ENCODE results near the gene ALDH1B1. TPM values are rescaled to one million over a fixed set of nuclear protein-coding genes. Genes with fewer than 3 reads are reported as not detected.

Gene ALDH1B1
- 38.5 and 38.8 TPM in 2 replicates for total RNA-seq

DNA sequence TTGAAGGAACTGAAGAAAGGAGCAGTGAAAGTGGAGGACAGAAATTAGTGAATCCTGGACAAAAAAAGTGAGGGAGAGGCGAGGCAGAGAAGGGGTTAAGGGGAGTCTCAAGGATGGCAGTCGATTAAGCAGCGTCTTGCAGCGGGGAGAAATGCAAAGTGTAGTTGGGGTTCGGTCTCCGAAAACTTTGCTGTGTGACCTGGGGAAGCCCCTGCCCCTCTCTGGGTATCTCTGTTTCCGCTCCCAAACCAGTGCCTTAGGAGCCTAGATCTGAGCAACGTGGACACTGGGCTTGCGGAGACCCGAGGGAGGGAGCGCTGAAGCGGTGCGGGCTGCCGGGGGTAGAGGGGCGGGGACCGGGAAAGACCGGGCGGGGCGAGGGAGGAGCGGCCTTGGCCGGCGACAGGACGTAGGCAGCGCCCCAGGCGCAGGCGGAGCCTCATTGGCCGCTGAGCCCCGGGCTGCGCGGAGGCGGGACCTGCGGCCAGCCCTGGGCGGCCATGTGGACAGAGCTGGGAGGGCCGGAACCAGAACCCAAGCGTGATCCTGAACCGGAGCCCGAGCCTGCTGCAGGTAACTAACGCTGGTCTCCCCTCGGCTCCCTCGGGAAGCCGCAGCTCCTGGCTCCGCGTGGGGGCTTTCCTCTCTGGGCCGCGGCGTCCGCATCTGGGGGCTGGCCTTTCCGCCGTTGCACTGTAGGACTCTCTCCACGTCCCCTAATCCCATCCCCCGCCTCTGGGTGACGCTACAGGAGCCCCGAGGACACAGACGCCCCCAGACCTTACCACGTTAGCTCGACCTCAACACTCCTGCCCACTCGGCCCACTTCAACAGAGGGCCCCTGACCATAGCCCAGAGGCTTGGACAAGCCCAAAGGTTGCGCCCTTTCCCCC is at the start of gene ALDH1B1:
Gene ALDH1B1, plus strand, starts transcription at position 468 of the 893 bp plus-strand sequence. CDS start 3,047 bp downstream, outside the sequence.

DNA sequence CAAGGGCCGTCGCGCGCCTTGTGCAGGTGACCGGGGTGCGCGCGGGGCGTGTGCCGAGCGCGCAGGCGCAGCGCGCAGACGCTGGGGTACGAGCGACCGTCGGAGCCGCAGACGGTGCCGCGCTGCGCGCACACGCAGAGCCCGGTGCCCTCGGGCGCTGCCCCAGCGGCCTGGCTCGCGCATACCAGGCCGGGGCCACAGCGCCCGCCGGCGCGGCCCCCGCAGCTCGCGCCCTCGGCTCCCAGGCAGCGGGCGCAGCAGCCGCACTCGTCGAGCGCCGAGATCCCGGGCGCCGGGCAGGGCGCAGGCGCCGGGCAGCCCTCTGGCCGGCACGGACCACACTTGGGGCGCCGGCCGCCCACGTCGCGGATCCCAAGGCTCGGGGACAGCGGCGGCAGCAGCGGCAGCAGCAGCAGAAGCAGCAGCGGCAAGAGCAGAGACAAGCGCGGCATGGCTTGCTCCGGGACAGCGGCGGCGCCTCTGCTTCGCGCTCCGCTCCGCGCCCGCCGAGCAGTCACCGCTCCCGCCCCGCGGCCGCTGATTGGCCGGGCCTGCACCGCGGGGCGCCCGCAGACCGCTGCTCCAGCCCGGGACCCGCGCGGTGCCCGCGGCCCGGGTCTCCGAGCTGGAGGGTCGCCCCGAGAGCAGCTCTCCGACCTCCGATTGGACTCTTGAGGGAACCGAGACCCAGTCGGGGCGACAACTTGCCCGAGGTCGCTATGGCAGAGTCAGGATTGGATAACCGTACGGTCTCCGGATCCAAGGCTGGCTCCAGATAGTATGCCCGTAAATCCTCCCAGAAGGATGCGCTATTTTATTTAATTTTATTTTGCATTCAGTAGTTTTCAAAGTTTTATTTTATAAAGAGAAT is 31.7 kb downstream of the ALDH1B1 start, which contains the start of gene IGFBPL1:
Gene IGFBPL1, minus strand, starts transcription at position 482 of the 871 bp plus-strand sequence. Its CDS starts 30 bp downstream, at position 452.

Other genes starting within 250 kb of the ALDH1B1 start
- 0.34 TPM in 1 of 2 replicates, not detected in the other for gene IGFBPL1, start 31.8 kb downstream of the ALDH1B1 start, total RNA-seq
- gene ANKRD18A, start 227.9 kb downstream of the ALDH1B1 start, total RNA-seq, result under 0.01 TPM in 2 replicates

Measured in bronchus fibroblast of lung (primary cell).